Fibroblast of mammary gland (primary cell): ENCODE measurements around the gene TFF3.

Experiments used
- DNase-seq: peaks from one replicate; pipeline ENCODE4 v3.0.0-alpha.2; 2010; ENCODE audit warnings: low read depth
- H3K4me3 ChIP-seq: 2 replicates; pipeline ENCODE4 v1.5.1; 2011; ENCODE audit warnings: low read depth, mild to moderate bottlenecking, low read length, moderate library complexity; ENCODE audit not compliant: control insufficient read depth
- TF ChIP-seq, protein P1 (sequence below): conservative IDR thresholded peaks from 2 replicates; pipeline ENCODE4 v1.5.1; 2011; ENCODE audit warnings: low read depth, low read length, inconsistent platforms; ENCODE audit not compliant: control insufficient read depth, insufficient read depth

Gene TFF3

DNA sequence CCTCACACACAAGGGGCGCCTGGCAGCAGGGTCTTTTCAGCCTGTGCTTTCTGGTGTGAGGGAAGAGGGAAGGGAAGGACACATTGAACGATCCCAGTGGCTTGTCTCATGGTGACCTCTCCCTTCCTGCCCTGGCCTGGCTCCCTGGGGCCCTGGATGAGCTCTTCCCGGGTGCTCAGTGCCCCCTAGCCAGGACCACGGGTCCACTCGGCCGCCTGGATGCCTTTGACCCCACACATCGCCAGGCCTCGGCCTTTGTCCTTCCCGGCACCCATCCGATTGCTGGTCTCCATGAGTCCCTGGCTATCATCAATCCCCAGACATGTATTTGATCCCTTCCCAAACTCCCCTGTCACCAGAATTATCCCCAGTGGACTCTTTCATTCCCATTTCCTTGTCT is 6.0 kb upstream of the TFF3 start:
- no peak overlapping the region for H3K4me3 ChIP-seq
- TF ChIP-seq, protein P1, sequence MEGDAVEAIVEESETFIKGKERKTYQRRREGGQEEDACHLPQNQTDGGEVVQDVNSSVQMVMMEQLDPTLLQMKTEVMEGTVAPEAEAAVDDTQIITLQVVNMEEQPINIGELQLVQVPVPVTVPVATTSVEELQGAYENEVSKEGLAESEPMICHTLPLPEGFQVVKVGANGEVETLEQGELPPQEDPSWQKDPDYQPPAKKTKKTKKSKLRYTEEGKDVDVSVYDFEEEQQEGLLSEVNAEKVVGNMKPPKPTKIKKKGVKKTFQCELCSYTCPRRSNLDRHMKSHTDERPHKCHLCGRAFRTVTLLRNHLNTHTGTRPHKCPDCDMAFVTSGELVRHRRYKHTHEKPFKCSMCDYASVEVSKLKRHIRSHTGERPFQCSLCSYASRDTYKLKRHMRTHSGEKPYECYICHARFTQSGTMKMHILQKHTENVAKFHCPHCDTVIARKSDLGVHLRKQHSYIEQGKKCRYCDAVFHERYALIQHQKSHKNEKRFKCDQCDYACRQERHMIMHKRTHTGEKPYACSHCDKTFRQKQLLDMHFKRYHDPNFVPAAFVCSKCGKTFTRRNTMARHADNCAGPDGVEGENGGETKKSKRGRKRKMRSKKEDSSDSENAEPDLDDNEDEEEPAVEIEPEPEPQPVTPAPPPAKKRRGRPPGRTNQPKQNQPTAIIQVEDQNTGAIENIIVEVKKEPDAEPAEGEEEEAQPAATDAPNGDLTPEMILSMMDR: no peak
- DNase-seq: no peak

GRCh38 chr21:42320791-42321190 is 5.6 kb upstream of the TFF3 start:
- TF ChIP-seq, protein P1: no peak
- DNase-seq: no peak
- H3K4me3 ChIP-seq: no peak overlapping the region

DNA sequence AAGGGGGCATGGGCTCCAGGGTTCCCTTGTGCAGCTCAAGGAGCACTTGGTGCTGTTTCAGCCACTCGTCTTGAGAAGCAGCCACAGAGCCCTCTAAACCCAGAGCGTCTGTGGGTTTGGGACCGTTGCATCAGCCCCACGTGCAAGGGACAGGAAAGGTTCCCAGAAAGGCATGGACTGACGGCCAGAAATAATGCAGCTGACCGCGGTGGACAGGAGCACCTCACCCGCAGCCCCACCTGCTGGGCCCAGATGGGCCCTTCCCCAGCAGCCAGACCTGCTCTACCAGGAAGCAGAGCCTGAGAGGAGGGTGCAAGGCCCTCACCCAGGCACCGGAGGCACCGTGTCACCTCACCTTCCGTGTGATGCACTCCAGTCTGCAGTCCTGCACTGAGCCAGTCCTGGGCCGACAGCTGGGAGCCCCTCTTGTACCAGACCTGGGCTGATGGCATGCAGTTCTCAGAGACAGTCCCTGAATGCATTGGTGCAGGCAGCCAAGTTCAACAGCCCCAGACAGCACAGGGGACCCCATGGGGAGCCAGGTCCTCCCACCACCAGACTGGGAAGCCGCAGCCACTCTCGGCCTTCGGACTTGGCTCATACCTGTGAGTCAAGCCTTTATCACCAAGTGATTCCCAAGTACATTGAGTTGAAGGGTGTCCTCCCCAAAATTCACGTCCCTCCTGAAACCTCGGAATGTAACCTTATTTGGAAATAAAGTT is 4.8 kb upstream of the TFF3 start:
- H3K4me3 ChIP-seq: no peak overlapping the region
- no peak for DNase-seq
- TF ChIP-seq, protein P1: no peak

DNA sequence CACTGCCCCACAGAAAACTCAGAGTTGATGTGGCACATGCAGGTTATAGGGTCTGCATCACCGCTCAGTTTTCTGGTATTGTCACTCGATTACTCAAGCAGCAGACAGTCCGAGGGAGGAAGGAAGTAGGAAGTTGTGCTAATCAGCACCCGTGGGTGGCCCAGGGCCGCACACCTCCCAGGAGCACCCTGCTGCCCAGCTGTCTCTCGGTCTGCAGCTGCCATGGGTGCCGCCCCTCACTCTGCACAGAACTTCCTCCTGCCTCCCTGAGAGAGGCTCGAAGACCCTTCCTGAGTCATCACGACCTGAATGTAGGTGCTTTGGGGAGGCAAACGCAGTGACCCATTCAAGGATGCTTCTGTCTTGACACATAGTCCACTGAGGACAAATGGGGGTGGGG is 4.2 kb upstream of the TFF3 start:
- no peak overlapping the region for H3K4me3 ChIP-seq
- TF ChIP-seq, protein P1: no peak
- DNase-seq: no peak

DNA sequence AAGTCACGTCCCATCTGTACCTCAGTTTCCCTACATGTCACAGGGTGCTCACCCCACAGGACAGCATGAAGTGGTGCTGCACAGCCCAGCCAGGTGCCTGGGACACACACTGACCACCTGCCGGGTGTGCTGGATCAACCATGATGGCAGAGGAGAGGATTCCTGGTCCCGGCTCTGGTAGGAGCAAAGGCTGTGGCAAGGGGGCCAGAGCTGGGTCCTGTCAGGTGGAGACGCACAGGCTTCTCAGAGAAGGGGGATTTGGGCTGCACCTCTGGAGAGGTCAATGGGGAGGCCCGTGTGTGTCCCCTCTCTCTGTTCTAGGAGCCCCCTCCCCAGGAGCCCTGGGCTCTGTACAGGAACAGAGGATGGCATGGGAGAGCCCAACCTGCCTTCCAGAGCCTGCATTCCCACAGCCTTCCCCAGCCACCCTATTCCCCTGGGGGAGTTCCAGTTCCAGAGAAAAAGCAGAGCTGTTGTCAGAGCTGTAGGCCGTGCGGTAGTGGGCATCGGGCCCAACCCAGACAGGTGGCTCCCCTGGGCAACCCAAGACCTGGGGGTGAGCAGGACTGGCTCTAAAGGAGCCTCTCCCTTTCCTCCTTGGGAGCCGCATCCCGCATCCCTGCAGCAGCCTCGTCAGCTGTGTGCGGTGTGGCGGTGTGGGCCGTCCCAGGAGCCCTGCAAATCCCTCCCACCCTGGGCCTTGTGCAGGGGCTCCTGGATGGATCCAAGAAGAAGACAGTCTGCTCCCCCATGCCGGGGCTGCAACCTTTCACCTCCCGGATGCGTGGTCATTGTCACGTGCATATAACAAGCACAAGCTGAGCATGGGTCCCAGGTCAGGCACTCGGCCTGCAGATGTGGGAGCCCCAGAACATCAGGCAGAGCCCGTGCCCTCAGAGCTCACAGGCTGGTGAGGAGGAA is 2.9 kb upstream of the TFF3 start:
- TF ChIP-seq, protein P1: no peak
- DNase-seq: no peak
- no peak overlapping the region for H3K4me3 ChIP-seq

GRCh38 chr21:42317341-42317741 is 2.1 kb upstream of the TFF3 start:
- no peak overlapping the region for H3K4me3 ChIP-seq
- TF ChIP-seq, protein P1: no peak
- DNase-seq: no peak
